Tibial nerve (tissue), 4 donors: ENCODE data around the gene CDKN2AIPNL.

Source experiments
- EP300 ChIP-seq, 2 donors: sonication (generic); formaldehyde crosslinking; IDR thresholded peaks; one replicate each; pipeline ENCODE4 v1.6.1; 2017; ENCODE audit warnings: antibody characterized with exemption in 2 of 2, mild to moderate bottlenecking in 1 of 2
- POLR2A ChIP-seq, 2 donors: fragments of 450-650 bp; IDR thresholded peaks; one replicate each; pipeline ENCODE4 v1.6.1; 2017; ENCODE audit warnings: antibody characterized with exemption in 2 of 2, mild to moderate bottlenecking in 2 of 2, moderate library complexity in 2 of 2
- TF ChIP-seq, protein P1 (sequence below), 5 experiments: fragments of 200-600 bp in 3 of 5; fragments of 450-650 bp in 2 of 5; sonication (generic) in 3 of 5; IDR thresholded peaks; one replicate each; pipeline ENCODE4 v1.5.1; 2016 to 2019; ENCODE audit warnings: antibody characterized with exemption in 5 of 5, mild to moderate bottlenecking in 3 of 5, moderate library complexity in 2 of 5

- TF ChIP-seq, protein P1, sequence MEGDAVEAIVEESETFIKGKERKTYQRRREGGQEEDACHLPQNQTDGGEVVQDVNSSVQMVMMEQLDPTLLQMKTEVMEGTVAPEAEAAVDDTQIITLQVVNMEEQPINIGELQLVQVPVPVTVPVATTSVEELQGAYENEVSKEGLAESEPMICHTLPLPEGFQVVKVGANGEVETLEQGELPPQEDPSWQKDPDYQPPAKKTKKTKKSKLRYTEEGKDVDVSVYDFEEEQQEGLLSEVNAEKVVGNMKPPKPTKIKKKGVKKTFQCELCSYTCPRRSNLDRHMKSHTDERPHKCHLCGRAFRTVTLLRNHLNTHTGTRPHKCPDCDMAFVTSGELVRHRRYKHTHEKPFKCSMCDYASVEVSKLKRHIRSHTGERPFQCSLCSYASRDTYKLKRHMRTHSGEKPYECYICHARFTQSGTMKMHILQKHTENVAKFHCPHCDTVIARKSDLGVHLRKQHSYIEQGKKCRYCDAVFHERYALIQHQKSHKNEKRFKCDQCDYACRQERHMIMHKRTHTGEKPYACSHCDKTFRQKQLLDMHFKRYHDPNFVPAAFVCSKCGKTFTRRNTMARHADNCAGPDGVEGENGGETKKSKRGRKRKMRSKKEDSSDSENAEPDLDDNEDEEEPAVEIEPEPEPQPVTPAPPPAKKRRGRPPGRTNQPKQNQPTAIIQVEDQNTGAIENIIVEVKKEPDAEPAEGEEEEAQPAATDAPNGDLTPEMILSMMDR (IDR thresholded peaks at IDR 0.05) = no peak
- no peak for TF ChIP-seq POLR2A (IDR thresholded peaks at IDR 0.05)
- no peak for TF ChIP-seq EP300 (IDR thresholded peaks at IDR 0.05)
Observed at GRCh38 chr5:134432677-134433359, 21.1 kb upstream of the CDKN2AIPNL start.
